Adipocyte (in vitro differentiated cells): Measurements from ENCODE around the gene HACD4.

ENCODE experiments used
- DNase-seq: peaks from one replicate; pipeline ENCODE4 v3.0.0-alpha.2; 2015; ENCODE audit warnings: low read depth
- H3K27me3 ChIP-seq: replicated peaks from 2 replicates; pipeline ENCODE4 v1.7.0; 2013; ENCODE audit warnings: mild to moderate bottlenecking, low read length, moderate library complexity; ENCODE audit not compliant: control insufficient read depth, insufficient read depth
- H3K36me3 ChIP-seq: 2 replicates; pipeline ENCODE4 v1.7.0; 2013; ENCODE audit warnings: low read length, mild to moderate bottlenecking, moderate library complexity; ENCODE audit not compliant: control insufficient read depth, insufficient read depth, severe bottlenecking
- H3K4me1 ChIP-seq: 2 replicates; pipeline ENCODE4 v1.7.0; 2013; ENCODE audit warnings: mild to moderate bottlenecking, low read length, moderate library complexity; ENCODE audit not compliant: control insufficient read depth, insufficient read depth
- H3K4me3 ChIP-seq: 2 replicates; pipeline ENCODE4 v1.7.0; 2013; ENCODE audit warnings: mild to moderate bottlenecking, low read length, moderate library complexity
- H3K9ac ChIP-seq: 2 replicates; pipeline ENCODE4 v1.7.0; 2013; ENCODE audit warnings: mild to moderate bottlenecking, low read length, moderate library complexity
- H3K9me3 ChIP-seq: 2 replicates; pipeline ENCODE4 v1.7.0; 2013; ENCODE audit warnings: mild to moderate bottlenecking, low read length, moderate library complexity; ENCODE audit not compliant: control insufficient read depth

Gene HACD4

GRCh38 chr9:20972684-20973083, 58.8 kb downstream of the HACD4 start:
- no peak for DNase-seq
- Histone ChIP-seq H3K4me3 (no peak overlapping the region), H3K4me1 (no peaks in the 10 kb centered on the region), H3K9me3 (peaks cover 5% of the 10 kb centered on the region), H3K36me3 (peaks cover 21% of the 10 kb centered on the region), H3K9ac (no peak overlapping the region), H3K27me3 (no peaks in the 10 kb centered on the region)

- Histone ChIP-seq H3K27me3 (no peaks in the 10 kb centered on the region), H3K9me3 (no peaks in the 10 kb centered on the region), H3K9ac (no peak overlapping the region), H3K4me3 (peak overlapping the region; percentile 4), H3K4me1 (peaks cover 8% of the 10 kb centered on the region), H3K36me3 (peaks cover 18% of the 10 kb centered on the region)
- DNase-seq: peak; percentile 9
Measured at GRCh38 chr9:20962536-20963225, 68.8 kb downstream of the HACD4 start.

GRCh38 chr9:20950707-20951106, 80.7 kb downstream of the HACD4 start:
- Histone ChIP-seq H3K4me1 (no peaks in the 10 kb centered on the region), H3K9me3 (no peaks in the 10 kb centered on the region), H3K36me3 (peaks cover 66% of the 10 kb centered on the region), H3K27me3 (no peaks in the 10 kb centered on the region), H3K9ac (no peak overlapping the region), H3K4me3 (no peak overlapping the region)
- no peak for DNase-seq
